HG02798 (cell line): ENCODE results near the gene FOXN1.

ENCODE experiments used
- ATAC-seq: cut with Tn5 transposase; IDR thresholded peaks from one replicate; pipeline ENCODE4 v1.9.1; 2021; ENCODE audit warnings: mild to moderate bottlenecking; ENCODE audit not compliant: unreplicated experiment, poor library complexity

FOXN1 gene

GRCh38 chr17:28476076-28476865 lies 29.9 kb upstream of the FOXN1 start:
- no peak for ATAC-seq

GRCh38 chr17:28477928-28478327 lies 28.2 kb upstream of the FOXN1 start:
- no peak for ATAC-seq

GRCh38 chr17:28478712-28479615 lies 27.2 kb upstream of the FOXN1 start:
- ATAC-seq = no peak

- ATAC-seq = no peak
Observed at GRCh38 chr17:28480278-28480677, 25.9 kb upstream of the FOXN1 start.

- ATAC-seq = no peak
Observed at GRCh38 chr17:28480799-28481571, 25.2 kb upstream of the FOXN1 start.

GRCh38 chr17:28482551-28483199 lies 23.5 kb upstream of the FOXN1 start:
- no peak for ATAC-seq

GRCh38 chr17:28484296-28484695 lies 21.9 kb upstream of the FOXN1 start:
- peak; percentile 80 for ATAC-seq

- no peak for ATAC-seq
Observed at GRCh38 chr17:28485049-28485448, 21.1 kb upstream of the FOXN1 start.

GRCh38 chr17:28487881-28488532 lies 18.1 kb upstream of the FOXN1 start:
- no peak for ATAC-seq

- ATAC-seq = no peak
Observed at GRCh38 chr17:28488533-28489276, 17.4 kb upstream of the FOXN1 start.

GRCh38 chr17:28491286-28491685 lies 14.9 kb upstream of the FOXN1 start:
- ATAC-seq = no peak

- no peak for ATAC-seq
Observed at GRCh38 chr17:28491860-28492259, 14.3 kb upstream of the FOXN1 start.

- ATAC-seq = no peak
Observed at GRCh38 chr17:28492352-28493310, 13.5 kb upstream of the FOXN1 start.

GRCh38 chr17:28493460-28493859 lies 12.7 kb upstream of the FOXN1 start:
- no peak for ATAC-seq

- ATAC-seq = peak; percentile 63
Observed at GRCh38 chr17:28494445-28495188, 11.5 kb upstream of the FOXN1 start.

- no peak for ATAC-seq
Observed at GRCh38 chr17:28495635-28496034, 10.5 kb upstream of the FOXN1 start.

- ATAC-seq = no peak
Observed at GRCh38 chr17:28497931-28498330, 8.2 kb upstream of the FOXN1 start.
